Measurements from ENCODE around the gene BAHCC1. TPM values are rescaled to one million over a fixed set of nuclear protein-coding genes. Genes with fewer than 3 reads are reported as not detected.

Gene BAHCC1
- total and polyA plus RNA-seq, 10 of the 15 experiments (the other 5 are each of a cell fraction or from before 2014, with no cell fraction given): 0.03 to 0.14 (median 0.11) TPM; not detected in 6

- ChIA-PET RAD21 (ENCODE audit: unreplicated experiment) (no interaction called here), SMC1A (ENCODE audit: uncharacterized antibody, unreplicated experiment) (no interaction called here), POLR2A (no interaction called here), CTCF (interaction anchor here (0.8 to 0.9 kb wide), 2 partner anchors 94 to 112 kb away, joined by 3 read pairs; no protein-coding TSS in a partner anchor)
- H3K9ac ChIP-seq (ENCODE audit: control insufficient read depth, insufficient read depth, low read length): no peak overlapping the region
- BruUV-seq (replicated peaks): no TSS peak
- H2AFZ ChIP-seq (ENCODE audit: control insufficient read depth, low read depth, low read length): no peak overlapping the region
- no peaks in the 10 kb centered on the region for H4K20me1 ChIP-seq (ENCODE audit: control insufficient read depth, insufficient read depth)
- no peaks in the 10 kb centered on the region for H3K36me3 ChIP-seq (ENCODE audit: control insufficient read depth in 2 of 2, insufficient read depth in 2 of 2, low read length in 1 of 2)
- no peak overlapping the region for H3K4me2 ChIP-seq (ENCODE audit: control insufficient read depth, insufficient read depth)
- intact Hi-C loops (cut with micrococcal nuclease; ENCODE audit: unreplicated experiment): no loop called here
- in situ Hi-C loops (cut with MboI): no loop called here
- no peaks in the 10 kb centered on the region for H3K9me3 ChIP-seq (replicated peaks; ENCODE audit: control insufficient read depth, insufficient read depth, low read length)
- ATAC-seq (no peak), FAIRE-seq (no peak), DNase-seq (ENCODE audit: low read depth, low spot score) (no peak)
- H3K4me3 ChIP-seq: no peak overlapping the region
- no peaks in the 10 kb centered on the region; the same call in 1 of the 2 replicates for H3K4me1 ChIP-seq (ENCODE audit: control insufficient read depth, insufficient read depth, low read length)
- H3K27ac ChIP-seq (ENCODE audit: control insufficient read depth, insufficient read depth): no peak overlapping the region
- 69% methylated on average over 39 of the region's 39 CpGs for WGBS (ENCODE audit: insufficient coverage, insufficient replicate concordance, low lambda C conversion rate, missing lambda C conversion rate)
- TF ChIP-seq SUZ12 (IDR thresholded peaks at IDR 0.05; ENCODE audit: unreplicated experiment) (no peak), SIX5 (IDR thresholded peaks at IDR 0.05; ENCODE audit: low read depth, low read length, severe bottlenecking) (no peak), CHD1 (IDR thresholded peaks at IDR 0.05; ENCODE audit: low read depth, low read length) (no peak), TCF7 (IDR thresholded peaks at IDR 0.05; ENCODE audit: borderline replicate concordance) (no peak), JUNB (IDR thresholded peaks at IDR 0.05) (no peak), NFYB (IDR thresholded peaks at IDR 0.05; ENCODE audit: insufficient read depth, low read depth, low read length) (no peak), ZBED1 (IDR thresholded peaks at IDR 0.05; ENCODE audit: borderline replicate concordance) (no peak), BACH1 (IDR thresholded peaks at IDR 0.05; ENCODE audit: borderline replicate concordance) (no peak), NR2F1 (conservative IDR thresholded peaks at IDR 0.05) (no peak), RAD51 (IDR thresholded peaks at IDR 0.05) (no peak), NR2C1 (IDR thresholded peaks at IDR 0.05) (no peak), PBX3 (IDR thresholded peaks at IDR 0.05; ENCODE audit: insufficient replicate concordance, low read depth, low read length) (no peak), USF2 (IDR thresholded peaks at IDR 0.05; ENCODE audit: borderline replicate concordance, low read depth, low read length) (no peak), E4F1 (IDR thresholded peaks at IDR 0.05; ENCODE audit: borderline replicate concordance, partially characterized antibody) (no peak), E2F8 (IDR thresholded peaks at IDR 0.05; ENCODE audit: low read depth, partially characterized antibody) (no peak)
- no peaks in the 10 kb centered on the region for H3K79me2 ChIP-seq (ENCODE audit: control insufficient read depth, insufficient read depth, low read length)
- peaks cover 9 to 22% of the 10 kb centered on the region in 2 experiments for H3K27me3 ChIP-seq (replicated peaks in 1 of 2; ENCODE audit: control insufficient read depth in 2 of 2, insufficient read depth in 2 of 2, low read length in 1 of 2)
Observed at GRCh38 chr17:81403671-81404534, 8.6 kb downstream of the BAHCC1 start.
